Neuronal stem cell (in vitro differentiated cells): Measurements from ENCODE around the gene TAF1B.

Source experiments
- DNase-seq: peaks from one replicate; pipeline ENCODE4 v3.0.0-alpha.2; 2013; ENCODE audit warnings: low spot score
- H2AFZ ChIP-seq: one replicate; pipeline ENCODE4 v1.6.1; 2013; ENCODE audit warnings: mild to moderate bottlenecking, low read length, inconsistent platforms
- H2AK5ac ChIP-seq: 2 replicates; pipeline ENCODE4 v1.6.1; 2013; ENCODE audit warnings: low read depth, mild to moderate bottlenecking, inconsistent platforms, low read length, moderate library complexity, mixed read lengths
- H2BK120ac ChIP-seq: 2 replicates; pipeline ENCODE4 v1.6.1; 2013; ENCODE audit warnings: low read depth, mild to moderate bottlenecking, inconsistent platforms, low read length, moderate library complexity, mixed read lengths
- H2BK12ac ChIP-seq: one replicate; pipeline ENCODE4 v1.6.1; 2013; ENCODE audit warnings: low read length, inconsistent platforms
- H2BK15ac ChIP-seq: 2 replicates; pipeline ENCODE4 v1.6.1; 2013; ENCODE audit warnings: mild to moderate bottlenecking, low read length, inconsistent platforms, mixed read lengths
- H2BK5ac ChIP-seq: one replicate; pipeline ENCODE4 v1.6.1; 2013; ENCODE audit warnings: inconsistent platforms, mild to moderate bottlenecking, low read length, moderate library complexity
- H3K14ac ChIP-seq: one replicate; pipeline ENCODE4 v1.6.1; 2013; ENCODE audit warnings: low read length, inconsistent platforms
- H3K18ac ChIP-seq: 2 replicates; pipeline ENCODE4 v1.6.1; 2013; ENCODE audit warnings: low read length, inconsistent platforms
- H3K23ac ChIP-seq: 2 replicates; pipeline ENCODE4 v1.6.1; 2013; ENCODE audit warnings: low read depth, mild to moderate bottlenecking, mixed read lengths, low read length, inconsistent platforms; ENCODE audit not compliant: poor library complexity
- H3K27ac ChIP-seq: replicated peaks from 3 replicates; pipeline ENCODE4 v1.5.1; 2013; ENCODE audit warnings: low read length, inconsistent platforms
- H3K27me3 ChIP-seq, 3 experiments: 2 replicates each; pipeline ENCODE4 v1.6.1; 2013; ENCODE audit warnings: low read length in 3 of 3, mild to moderate bottlenecking in 2 of 3, inconsistent platforms in 1 of 3, low read depth in 1 of 3, mixed read lengths in 1 of 3, moderate library complexity in 1 of 3; ENCODE audit not compliant: control insufficient read depth in 3 of 3, insufficient read depth in 3 of 3
- H3K36me3 ChIP-seq, 2 donors: replicated peaks in 1 of 2; 2 replicates each; pipeline ENCODE4 v1.6.1; 2013; ENCODE audit warnings: low read length in 2 of 2; ENCODE audit not compliant: control insufficient read depth in 2 of 2, insufficient read depth in 2 of 2
- H3K4ac ChIP-seq: 2 replicates; pipeline ENCODE4 v1.6.1; 2013; ENCODE audit warnings: inconsistent platforms, mild to moderate bottlenecking, low read length, moderate library complexity
- H3K4me1 ChIP-seq, 2 donors: 1 replicate in 1 of 2; 2 replicates in 1 of 2; pipeline ENCODE4 v1.6.1; 2013; ENCODE audit warnings: low read length in 2 of 2, low read depth in 1 of 2; ENCODE audit not compliant: control insufficient read depth in 2 of 2, insufficient read depth in 1 of 2
- H3K4me2 ChIP-seq: one replicate; pipeline ENCODE4 v1.6.1; 2013; ENCODE audit warnings: mild to moderate bottlenecking, low read length, inconsistent platforms; ENCODE audit not compliant: insufficient read depth, poor library complexity, severe bottlenecking
- H3K4me3 ChIP-seq, 2 donors: 2 replicates each; pipeline ENCODE4 v1.5.1; 2013; ENCODE audit warnings: low read length in 2 of 2, mild to moderate bottlenecking in 2 of 2, inconsistent platforms in 1 of 2, moderate library complexity in 1 of 2
- H3K79me1 ChIP-seq: one replicate; pipeline ENCODE4 v1.6.1; 2013; ENCODE audit warnings: low read depth, mild to moderate bottlenecking, inconsistent platforms, low read length, moderate library complexity
- H3K9ac ChIP-seq: one replicate; pipeline ENCODE4 v1.6.1; 2013; ENCODE audit warnings: mild to moderate bottlenecking, low read depth, low read length, inconsistent platforms; ENCODE audit not compliant: poor library complexity
- H3K9me3 ChIP-seq, 2 donors: replicated peaks in 1 of 2; 2 replicates each; pipeline versions ENCODE3 to v1.6.1; 2013; ENCODE audit warnings: low read length in 2 of 2, mild to moderate bottlenecking in 2 of 2, inconsistent platforms in 1 of 2, low read depth in 1 of 2, mixed read lengths in 1 of 2, moderate library complexity in 1 of 2; ENCODE audit not compliant: control insufficient read depth in 2 of 2, insufficient read depth in 1 of 2
- H4K8ac ChIP-seq: one replicate; pipeline ENCODE4 v1.6.1; 2013; ENCODE audit warnings: low read depth, mild to moderate bottlenecking, inconsistent platforms, low read length, moderate library complexity
- H4K91ac ChIP-seq: one replicate; pipeline ENCODE4 v1.6.1; 2013; ENCODE audit warnings: low read length, low read depth, mild to moderate bottlenecking, inconsistent platforms; ENCODE audit not compliant: poor library complexity
- WGBS, 2 donors: extraction: QIAGEN DNeasy Blood & Tissue Kit; methylation state at CpG; one replicate each; pipeline ENCODE4 v1.1.7; 2013; ENCODE audit warnings: missing lambda C conversion rate in 2 of 2, mixed read lengths in 1 of 2; ENCODE audit not compliant: insufficient read length in 2 of 2, insufficient replicate concordance in 1 of 2; ENCODE audit errors: extremely low coverage in 2 of 2; 5-methylcytosine and 5-hydroxymethylcytosine counted together

Gene TAF1B

DNA sequence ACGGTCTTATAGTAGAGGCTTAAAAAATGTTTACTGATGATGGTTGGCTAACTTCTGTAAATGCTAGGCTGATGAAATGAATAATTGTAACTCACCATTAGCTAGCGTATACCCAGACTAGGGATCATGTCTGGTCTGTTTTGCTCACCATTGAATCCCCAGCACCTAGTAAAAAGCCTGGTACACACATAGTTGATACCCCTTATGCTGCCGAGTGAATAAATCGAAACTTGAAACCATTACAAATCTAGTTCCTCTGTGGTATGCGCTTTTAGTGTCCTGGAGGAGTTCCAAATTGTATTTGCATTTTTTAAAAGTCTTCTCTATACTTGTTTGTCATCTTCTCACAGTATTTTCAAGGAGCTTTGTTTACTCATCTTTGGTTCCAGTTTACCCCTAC is 1.3 kb downstream of the TAF1B start:
- no peak for DNase-seq

GRCh38 chr2:9846554-9846953 is 3.3 kb downstream of the TAF1B start:
- Histone ChIP-seq H3K9ac (no peak overlapping the region), H3K18ac (no peak overlapping the region), H3K36me3 (peaks cover 12 to 67% of the 10 kb centered on the region in 2 donors), H4K91ac (no peak overlapping the region), H2AFZ (no peak overlapping the region), H3K27me3 (no peaks in the 10 kb centered on the region), H2BK12ac (no peak overlapping the region), H2AK5ac (no peak overlapping the region), H3K4me2 (no peak overlapping the region), H3K27ac (no peak overlapping the region), H4K8ac (no peak overlapping the region), H3K9me3 (no peaks in the 10 kb centered on the region), H2BK5ac (no peak overlapping the region), H3K4me1 (peaks cover 0 to 1% of the 10 kb centered on the region in 2 donors), H2BK15ac (no peak overlapping the region), H3K4me3 (no peak overlapping the region), H3K23ac (no peak overlapping the region), H3K14ac (no peak overlapping the region), H2BK120ac (no peak overlapping the region), H3K4ac (no peak overlapping the region), H3K79me1 (no peaks in the 10 kb centered on the region)
- DNase-seq: no peak

More for the DNA sequence above, 1.3 kb downstream of the TAF1B start:
- no peak overlapping the region for H3K9ac ChIP-seq
- H4K8ac ChIP-seq: no peak overlapping the region
- H3K14ac ChIP-seq: no peak overlapping the region
- H2BK12ac ChIP-seq: no peak overlapping the region
- no CpG with 5 or more reads among the region's 5 CpGs for WGBS, 2 donors
- H3K23ac ChIP-seq: no peak overlapping the region
- H4K91ac ChIP-seq: no peak overlapping the region
- H2BK120ac ChIP-seq: no peak overlapping the region
- H3K4me2 ChIP-seq: peak overlapping the region; percentile 71
- no peak overlapping the region for H2AFZ ChIP-seq
- no peak overlapping the region for H3K18ac ChIP-seq
- H2BK15ac ChIP-seq: no peak overlapping the region
- H3K4me1 ChIP-seq: peaks cover 0 to 1% of the 10 kb centered on the region in 2 donors
- H3K79me1 ChIP-seq: peaks cover 1% of the 10 kb centered on the region
- H2AK5ac ChIP-seq: no peak overlapping the region
- H3K27me3 ChIP-seq: no peaks in the 10 kb centered on the region
- peaks cover 7 to 47% of the 10 kb centered on the region in 2 donors for H3K36me3 ChIP-seq
- H3K4ac ChIP-seq: no peak overlapping the region
- H3K9me3 ChIP-seq: no peaks in the 10 kb centered on the region
- H2BK5ac ChIP-seq: no peak overlapping the region
- H3K27ac ChIP-seq: no peak overlapping the region
- H3K4me3 ChIP-seq: peak overlapping the region in 1 of 2 donors; percentile 59

- WGBS, 2 donors: no CpG with 5 or more reads among the region's 4 CpGs
- H3K14ac ChIP-seq: no peak overlapping the region
Observed at GRCh38 chr2:9847140-9847539, 3.9 kb downstream of the TAF1B start.

GRCh38 chr2:9852881-9853280 is 9.6 kb downstream of the TAF1B start:
- H3K27ac ChIP-seq: no peak overlapping the region
- no peak overlapping the region for H2BK12ac ChIP-seq
- peaks cover 16 to 29% of the 10 kb centered on the region in 2 donors for H3K9me3 ChIP-seq
- no peak overlapping the region for H2AK5ac ChIP-seq
- no peak overlapping the region for H2BK15ac ChIP-seq
- H4K8ac ChIP-seq: no peak overlapping the region
- no peak overlapping the region for H3K4me3 ChIP-seq
- H3K14ac ChIP-seq: no peak overlapping the region
- no peak overlapping the region for H3K9ac ChIP-seq
- no peaks in the 10 kb centered on the region for H3K4me1 ChIP-seq
- H3K36me3 ChIP-seq: peaks cover 36 to 99% of the 10 kb centered on the region in 2 donors
- no peak overlapping the region for H3K18ac ChIP-seq
- no peak overlapping the region for H2BK5ac ChIP-seq
- no peak for DNase-seq
- H3K23ac ChIP-seq: no peak overlapping the region
- no peak overlapping the region for H3K4me2 ChIP-seq
- no peak overlapping the region for H3K4ac ChIP-seq
- H4K91ac ChIP-seq: no peak overlapping the region
- H2AFZ ChIP-seq: no peak overlapping the region
- no peak overlapping the region for H2BK120ac ChIP-seq
- H3K79me1 ChIP-seq: no peaks in the 10 kb centered on the region
- WGBS, 2 donors: no CpG with 5 or more reads among the region's 2 CpGs
- H3K27me3 ChIP-seq: no peaks in the 10 kb centered on the region

More at GRCh38 chr2:9847140-9847539, 3.9 kb downstream of the TAF1B start:
- Histone ChIP-seq H4K91ac (no peak overlapping the region), H3K4ac (no peak overlapping the region), H2BK15ac (no peak overlapping the region), H3K9ac (no peak overlapping the region), H3K36me3 (peaks cover 15 to 73% of the 10 kb centered on the region in 2 donors), H4K8ac (no peak overlapping the region), H2AFZ (no peak overlapping the region), H2BK120ac (no peak overlapping the region), H2AK5ac (no peak overlapping the region), H2BK12ac (no peak overlapping the region), H3K4me2 (no peak overlapping the region), H3K4me3 (no peak overlapping the region), H3K9me3 (no peaks in the 10 kb centered on the region), H3K18ac (no peak overlapping the region), H3K23ac (no peak overlapping the region), H2BK5ac (no peak overlapping the region), H3K4me1 (peaks cover 0 to 1% of the 10 kb centered on the region in 2 donors), H3K79me1 (no peaks in the 10 kb centered on the region), H3K27me3 (no peaks in the 10 kb centered on the region), H3K27ac (no peak overlapping the region)
- no peak for DNase-seq
